IMR-90 (cell line): ENCODE measurements around the gene ARMC8.

Experiments used
- CEBPB ChIP-seq: IDR thresholded peaks from 2 replicates; pipeline ENCODE4 v1.6.1; 2012; ENCODE audit warnings: low read depth, low read length, improper control_type of control experiment
- CHD1 ChIP-seq: IDR thresholded peaks from 2 replicates; pipeline ENCODE4 v1.6.1; 2012; ENCODE audit warnings: low read depth, low read length, improper control_type of control experiment
- NFE2L2 ChIP-seq: fragments of 150-350 bp; IDR thresholded peaks from 2 replicates; pipeline ENCODE4 v1.6.1; 2016; ENCODE audit warnings: low read depth, mild to moderate bottlenecking, low read length
- POLR2A ChIP-seq: IDR thresholded peaks from 2 replicates; pipeline ENCODE4 v1.6.1; 2012; ENCODE audit warnings: mild to moderate bottlenecking, low read depth, low read length
- RAD21 ChIP-seq: IDR thresholded peaks from 2 replicates; pipeline ENCODE4 v1.6.1; 2012; ENCODE audit warnings: low read length, improper control_type of control experiment
- RCOR1 ChIP-seq: IDR thresholded peaks from 2 replicates; pipeline ENCODE4 v1.6.1; 2012; ENCODE audit warnings: mild to moderate bottlenecking, low read length, improper control_type of control experiment; ENCODE audit not compliant: insufficient replicate concordance
- SMC3 ChIP-seq: fragments of 150-350 bp; IDR thresholded peaks from 2 replicates; pipeline ENCODE4 v1.6.1; 2016; ENCODE audit warnings: low read depth, mild to moderate bottlenecking, antibody characterized with exemption, low read length, moderate library complexity
- TF ChIP-seq, protein P1 (sequence below): conservative IDR thresholded peaks from 2 replicates; pipeline ENCODE4 v1.5.1; 2012; ENCODE audit warnings: mild to moderate bottlenecking, low read depth, low read length, improper control_type of control experiment
- TF ChIP-seq, protein P2 (sequence below): fragments of 150-350 bp; IDR thresholded peaks from 2 replicates; pipeline ENCODE4 v1.6.1; 2017; ENCODE audit warnings: mild to moderate bottlenecking, antibody characterized with exemption, low read length, low read depth

DNA sequence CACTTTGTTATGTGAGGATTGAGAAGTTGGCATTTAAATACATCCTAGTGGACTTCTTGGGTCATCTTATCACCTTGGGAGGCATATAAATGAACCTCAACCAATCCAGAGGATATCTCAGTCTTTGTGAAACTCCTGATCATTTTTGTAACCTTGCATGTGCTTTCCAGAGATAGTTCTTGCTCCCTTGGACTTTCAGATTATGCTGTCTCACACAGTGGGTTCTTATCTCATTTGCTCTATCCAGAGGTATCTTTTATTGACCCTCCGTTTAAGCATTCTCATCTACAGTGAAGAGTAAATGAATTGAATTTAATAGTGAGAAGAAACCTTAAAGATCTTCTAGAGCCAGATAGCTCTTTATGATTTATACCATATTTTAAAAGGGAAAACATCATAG is 10.4 kb downstream of the ARMC8 start:
- TF ChIP-seq, protein P1, sequence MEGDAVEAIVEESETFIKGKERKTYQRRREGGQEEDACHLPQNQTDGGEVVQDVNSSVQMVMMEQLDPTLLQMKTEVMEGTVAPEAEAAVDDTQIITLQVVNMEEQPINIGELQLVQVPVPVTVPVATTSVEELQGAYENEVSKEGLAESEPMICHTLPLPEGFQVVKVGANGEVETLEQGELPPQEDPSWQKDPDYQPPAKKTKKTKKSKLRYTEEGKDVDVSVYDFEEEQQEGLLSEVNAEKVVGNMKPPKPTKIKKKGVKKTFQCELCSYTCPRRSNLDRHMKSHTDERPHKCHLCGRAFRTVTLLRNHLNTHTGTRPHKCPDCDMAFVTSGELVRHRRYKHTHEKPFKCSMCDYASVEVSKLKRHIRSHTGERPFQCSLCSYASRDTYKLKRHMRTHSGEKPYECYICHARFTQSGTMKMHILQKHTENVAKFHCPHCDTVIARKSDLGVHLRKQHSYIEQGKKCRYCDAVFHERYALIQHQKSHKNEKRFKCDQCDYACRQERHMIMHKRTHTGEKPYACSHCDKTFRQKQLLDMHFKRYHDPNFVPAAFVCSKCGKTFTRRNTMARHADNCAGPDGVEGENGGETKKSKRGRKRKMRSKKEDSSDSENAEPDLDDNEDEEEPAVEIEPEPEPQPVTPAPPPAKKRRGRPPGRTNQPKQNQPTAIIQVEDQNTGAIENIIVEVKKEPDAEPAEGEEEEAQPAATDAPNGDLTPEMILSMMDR = no peak
- TF ChIP-seq POLR2A = no peak
- TF ChIP-seq, protein P2, sequence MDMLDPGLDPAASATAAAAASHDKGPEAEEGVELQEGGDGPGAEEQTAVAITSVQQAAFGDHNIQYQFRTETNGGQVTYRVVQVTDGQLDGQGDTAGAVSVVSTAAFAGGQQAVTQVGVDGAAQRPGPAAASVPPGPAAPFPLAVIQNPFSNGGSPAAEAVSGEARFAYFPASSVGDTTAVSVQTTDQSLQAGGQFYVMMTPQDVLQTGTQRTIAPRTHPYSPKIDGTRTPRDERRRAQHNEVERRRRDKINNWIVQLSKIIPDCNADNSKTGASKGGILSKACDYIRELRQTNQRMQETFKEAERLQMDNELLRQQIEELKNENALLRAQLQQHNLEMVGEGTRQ = no peak
- TF ChIP-seq RCOR1 = no peak
- no peak for TF ChIP-seq CEBPB
- no peak for TF ChIP-seq RAD21
- TF ChIP-seq SMC3 = no peak
- TF ChIP-seq CHD1 = no peak
- no peak for TF ChIP-seq NFE2L2
